Thoracic aorta (tissue), 2 donors: ENCODE measurements around the gene RBPJL. TPM values are rescaled to one million over a fixed set of nuclear protein-coding genes. Genes with fewer than 3 reads are reported as not detected.

ENCODE experiments used
- ATAC-seq: fragments of 150-250 bp; one replicate; pipeline ENCODE4 v1.8.0; 2017; ENCODE audit warnings: low read depth; ENCODE audit not compliant: insufficient number of reproducible peaks, low FRiP score
- DNase-seq: peaks from one replicate; pipeline ENCODE4 v3.0.0-alpha.2; 2020; ENCODE audit warnings: low spot score
- H3K27ac ChIP-seq, 2 donors: fragments of 200-600 bp; sonication (generic); 1 replicate in 1 of 2; 2 replicates in 1 of 2; pipeline ENCODE4 v1.5.1; 2016; ENCODE audit warnings: mild to moderate bottlenecking in 2 of 2, moderate library complexity in 2 of 2
- H3K27me3 ChIP-seq: fragments of 200-600 bp; sonication (generic); replicated peaks from 2 replicates; pipeline ENCODE4 v1.6.0; 2016; ENCODE audit warnings: mild to moderate bottlenecking; ENCODE audit not compliant: insufficient read depth
- H3K36me3 ChIP-seq: fragments of 200-600 bp; sonication (generic); one replicate; pipeline ENCODE4 v1.5.1; 2016
- H3K4me1 ChIP-seq, 2 donors: fragments of 200-600 bp; sonication (generic); 1 replicate in 1 of 2; 2 replicates in 1 of 2; pipeline versions ENCODE4 v1.5.1 to v1.6.0; 2016; ENCODE audit warnings: low read depth in 2 of 2, mild to moderate bottlenecking in 1 of 2; ENCODE audit not compliant: control insufficient read depth in 1 of 2
- H3K4me3 ChIP-seq: fragments of 200-600 bp; sonication (generic); 2 replicates; pipeline ENCODE4 v1.5.1; 2016; ENCODE audit warnings: mild to moderate bottlenecking
- H3K9me3 ChIP-seq: fragments of 200-600 bp; sonication (generic); 2 replicates; pipeline ENCODE4 v1.5.1; 2016
- total RNA-seq, 2 donors: library from RNA; depleted of rRNA; stranded (reverse); fragments of >200 nt; gene quantifications; one replicate each; pipeline versions ENCODE4 v1.1.0 to v1.2.3, GENCODE V29; 2016
- TF ChIP-seq, protein P1 (sequence below): fragments of 200-600 bp; sonication (generic); IDR thresholded peaks from one replicate; pipeline ENCODE4 v1.5.1; 2019; ENCODE audit warnings: antibody characterized with exemption

The RBPJL gene
- total RNA-seq, 2 donors from 2014 or later: not detected

DNA sequence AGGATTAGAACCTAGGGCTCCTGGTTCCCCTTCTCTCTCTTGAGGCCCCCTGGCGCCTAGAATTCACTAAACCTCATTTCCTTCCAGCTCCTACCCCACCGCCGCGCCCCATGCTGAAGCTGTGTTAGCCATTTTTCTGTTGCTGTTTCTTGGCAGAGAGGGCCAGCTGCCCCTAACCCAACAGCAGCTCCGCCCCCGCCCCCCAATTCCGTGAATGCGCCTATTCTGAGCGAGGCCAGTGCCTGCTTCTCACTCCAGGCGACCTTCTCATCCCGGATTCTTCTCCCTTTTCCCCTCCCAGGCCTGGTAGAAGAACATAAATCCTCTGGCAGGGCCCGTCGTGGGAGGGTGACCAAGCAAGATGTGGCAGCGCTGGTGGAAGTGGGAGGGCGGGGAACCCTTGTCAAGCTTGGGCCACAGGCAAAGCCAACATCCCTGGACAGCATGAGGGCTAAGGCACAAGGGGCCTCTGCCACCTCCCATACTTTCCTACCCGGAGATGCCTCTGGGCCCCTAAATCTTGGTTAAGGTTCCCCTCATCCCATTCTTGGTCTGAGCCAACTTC lies 518 bp downstream of the RBPJL start:
- no peaks in the 10 kb centered on the region for H3K9me3 ChIP-seq
- peaks cover 8% of the 10 kb centered on the region for H3K27me3 ChIP-seq
- no peak overlapping the region for H3K4me3 ChIP-seq
- no peaks in the 10 kb centered on the region for H3K36me3 ChIP-seq
- no peak for ATAC-seq
- peaks cover 0 to 5% of the 10 kb centered on the region in 2 donors for H3K4me1 ChIP-seq
- H3K27ac ChIP-seq: no peak overlapping the region
- DNase-seq: no peak
- TF ChIP-seq, protein P1, sequence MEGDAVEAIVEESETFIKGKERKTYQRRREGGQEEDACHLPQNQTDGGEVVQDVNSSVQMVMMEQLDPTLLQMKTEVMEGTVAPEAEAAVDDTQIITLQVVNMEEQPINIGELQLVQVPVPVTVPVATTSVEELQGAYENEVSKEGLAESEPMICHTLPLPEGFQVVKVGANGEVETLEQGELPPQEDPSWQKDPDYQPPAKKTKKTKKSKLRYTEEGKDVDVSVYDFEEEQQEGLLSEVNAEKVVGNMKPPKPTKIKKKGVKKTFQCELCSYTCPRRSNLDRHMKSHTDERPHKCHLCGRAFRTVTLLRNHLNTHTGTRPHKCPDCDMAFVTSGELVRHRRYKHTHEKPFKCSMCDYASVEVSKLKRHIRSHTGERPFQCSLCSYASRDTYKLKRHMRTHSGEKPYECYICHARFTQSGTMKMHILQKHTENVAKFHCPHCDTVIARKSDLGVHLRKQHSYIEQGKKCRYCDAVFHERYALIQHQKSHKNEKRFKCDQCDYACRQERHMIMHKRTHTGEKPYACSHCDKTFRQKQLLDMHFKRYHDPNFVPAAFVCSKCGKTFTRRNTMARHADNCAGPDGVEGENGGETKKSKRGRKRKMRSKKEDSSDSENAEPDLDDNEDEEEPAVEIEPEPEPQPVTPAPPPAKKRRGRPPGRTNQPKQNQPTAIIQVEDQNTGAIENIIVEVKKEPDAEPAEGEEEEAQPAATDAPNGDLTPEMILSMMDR: no peak

DNA sequence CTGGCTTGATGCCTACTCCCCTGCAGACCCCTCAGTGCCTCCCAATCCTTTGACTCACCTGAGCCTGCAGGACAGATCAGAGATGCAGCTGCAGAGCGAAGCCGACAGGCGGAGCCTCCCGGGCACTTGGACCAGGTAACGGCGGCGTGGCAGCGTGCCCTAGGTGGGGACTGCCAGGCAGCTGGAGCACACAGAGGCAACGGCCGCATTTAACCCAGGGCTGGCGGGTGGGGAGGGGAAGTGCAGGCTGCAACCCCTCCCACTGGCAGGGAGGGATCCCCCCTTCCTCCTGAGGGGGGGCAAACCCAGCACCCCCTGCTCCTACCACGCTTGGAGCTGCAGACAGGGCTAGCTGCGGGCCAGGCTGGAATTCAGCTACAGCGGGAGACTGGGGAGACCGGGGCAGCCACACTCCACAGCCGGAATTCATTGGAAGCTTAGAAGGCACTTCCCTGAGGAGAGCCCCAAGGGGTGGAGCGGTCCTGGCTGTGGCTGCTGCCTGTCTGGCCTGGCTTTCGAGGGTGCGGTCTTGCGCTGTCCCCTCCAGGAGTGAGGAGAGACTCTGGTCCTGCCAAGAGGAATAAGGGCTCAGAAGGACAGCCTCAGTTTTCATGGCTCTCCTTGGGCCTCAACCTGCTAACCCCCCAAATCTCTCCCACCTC lies 1.6 kb downstream of the RBPJL start, which contains the start of gene MATN4:
TSS of gene MATN4 (minus strand) at position 183 of the 662 bp plus-strand sequence. CDS start 2,717 bp downstream, outside the sequence.
- H3K27ac ChIP-seq: no peak within 1 kb of the TSS
- DNase-seq (no peak), ATAC-seq (no peak)
- H3K4me3 ChIP-seq: no peak within 1 kb of the TSS
- H3K9me3 ChIP-seq: no peaks in the 10 kb centered on the region
- H3K4me1 ChIP-seq: peaks cover 0 to 5% of the 10 kb centered on the region in 2 donors
- TF ChIP-seq, protein P1: no peak
- no peaks in the 10 kb centered on the region for H3K36me3 ChIP-seq
- H3K27me3 ChIP-seq: peaks cover 8% of the 10 kb centered on the region

DNA sequence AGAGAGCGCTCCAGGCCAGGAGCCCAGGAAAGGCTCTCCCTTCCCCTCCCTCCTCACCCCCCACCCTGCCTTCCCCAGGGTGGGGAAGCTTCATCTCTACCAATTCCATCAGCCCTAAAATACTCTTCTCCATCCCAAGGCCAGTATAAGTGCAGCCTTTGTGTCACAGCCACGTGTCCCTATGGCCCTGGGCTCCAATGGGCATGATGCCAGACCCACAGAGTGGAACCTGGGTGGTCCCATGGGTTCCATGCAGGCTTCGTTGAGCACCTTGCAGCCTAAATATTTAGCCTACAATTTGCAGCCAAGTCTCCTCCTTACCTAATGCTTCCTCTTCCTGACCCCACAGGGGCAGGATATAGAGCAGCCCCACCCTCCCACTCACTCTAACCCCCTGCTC lies 2.4 kb downstream of the RBPJL start:
- Histone ChIP-seq H3K4me1 (peaks cover 0 to 5% of the 10 kb centered on the region in 2 donors), H3K27ac (no peak overlapping the region), H3K4me3 (no peak overlapping the region), H3K27me3 (peaks cover 8% of the 10 kb centered on the region), H3K9me3 (no peaks in the 10 kb centered on the region), H3K36me3 (no peaks in the 10 kb centered on the region)
- no peak for DNase-seq
- TF ChIP-seq, protein P1: no peak
- ATAC-seq: no peak

DNA sequence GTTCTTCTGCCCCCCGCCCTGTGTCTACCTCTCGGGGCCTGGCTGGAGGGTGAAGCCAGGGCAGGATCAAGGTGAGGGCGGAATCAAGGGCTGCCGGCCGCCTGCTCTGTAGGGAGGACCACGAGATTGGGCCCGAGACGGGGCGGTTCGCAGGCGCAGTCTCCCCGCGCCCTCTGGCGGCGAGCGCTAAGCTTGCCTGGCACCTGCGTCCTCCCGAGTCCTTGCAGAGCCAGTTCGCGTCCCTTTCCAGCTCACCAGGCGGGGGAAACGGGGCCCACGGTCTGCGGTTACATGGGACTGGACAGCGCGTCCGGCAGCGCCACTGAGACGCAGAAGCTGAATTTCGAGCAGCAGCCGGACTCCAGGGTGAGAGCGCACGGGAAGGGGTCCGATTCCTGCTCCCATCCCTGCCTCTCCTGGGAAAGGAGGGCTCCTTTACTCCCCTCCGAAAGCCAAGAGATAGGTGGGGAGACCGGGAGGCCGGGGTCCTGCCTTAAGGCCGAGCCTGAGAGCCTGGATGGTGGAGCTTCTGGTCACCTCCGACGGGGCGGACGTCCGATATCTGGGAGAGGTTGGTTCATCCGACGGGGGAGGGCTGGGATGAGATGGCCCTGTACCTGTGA lies 5.1 kb downstream of the RBPJL start:
- H3K4me1 ChIP-seq: peaks cover 0 to 5% of the 10 kb centered on the region in 2 donors
- H3K36me3 ChIP-seq: no peaks in the 10 kb centered on the region
- ATAC-seq: no peak
- no peaks in the 10 kb centered on the region for H3K9me3 ChIP-seq
- TF ChIP-seq, protein P1: peak; percentile 66
- no peaks in the 10 kb centered on the region for H3K27me3 ChIP-seq
- no peak overlapping the region for H3K4me3 ChIP-seq
- no peak overlapping the region for H3K27ac ChIP-seq
- no peak for DNase-seq

DNA sequence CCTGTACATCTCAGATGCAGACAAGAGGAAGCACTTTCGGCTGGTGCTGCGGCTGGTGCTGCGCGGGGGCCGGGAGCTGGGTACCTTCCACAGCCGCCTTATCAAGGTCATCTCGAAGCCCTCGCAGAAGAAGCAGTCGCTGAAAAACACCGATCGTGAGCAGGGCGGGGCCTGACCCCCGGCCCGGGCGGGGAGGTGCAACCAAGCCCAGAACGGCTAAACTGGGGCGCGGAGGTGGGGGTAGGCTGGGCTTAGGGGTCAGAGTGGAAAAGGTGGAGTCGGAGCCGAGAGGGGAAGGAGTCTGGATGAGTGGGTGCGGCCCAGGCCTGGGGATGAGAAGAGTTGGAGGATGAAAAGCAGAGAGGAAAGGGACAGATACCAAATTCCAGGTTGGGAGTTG lies 5.6 kb downstream of the RBPJL start:
- ATAC-seq: no peak
- no peak for DNase-seq
- Histone ChIP-seq H3K36me3 (no peaks in the 10 kb centered on the region), H3K27ac (no peak overlapping the region), H3K27me3 (no peaks in the 10 kb centered on the region), H3K9me3 (no peaks in the 10 kb centered on the region), H3K4me1 (peaks cover 0 to 5% of the 10 kb centered on the region in 2 donors), H3K4me3 (no peak overlapping the region)
- TF ChIP-seq, protein P1: no peak
